Body of pancreas (tissue), 4 donors: ENCODE results near the gene HPDL.

Experiments used
- POLR2A ChIP-seq, 3 donors: fragments of 450-650 bp; IDR thresholded peaks; one replicate each; pipeline ENCODE4 v1.6.1; 2016; ENCODE audit warnings: antibody characterized with exemption in 3 of 3, mild to moderate bottlenecking in 2 of 3
- TF ChIP-seq, protein P1 (sequence below), 7 experiments: fragments of 450-650 bp in 4 of 7; fragments of 200-600 bp in 3 of 7; sonication (generic) in 3 of 7; IDR thresholded peaks; one replicate each; pipeline ENCODE4 v1.5.1; 2016 to 2019; ENCODE audit warnings: antibody characterized with exemption in 7 of 7

DNA sequence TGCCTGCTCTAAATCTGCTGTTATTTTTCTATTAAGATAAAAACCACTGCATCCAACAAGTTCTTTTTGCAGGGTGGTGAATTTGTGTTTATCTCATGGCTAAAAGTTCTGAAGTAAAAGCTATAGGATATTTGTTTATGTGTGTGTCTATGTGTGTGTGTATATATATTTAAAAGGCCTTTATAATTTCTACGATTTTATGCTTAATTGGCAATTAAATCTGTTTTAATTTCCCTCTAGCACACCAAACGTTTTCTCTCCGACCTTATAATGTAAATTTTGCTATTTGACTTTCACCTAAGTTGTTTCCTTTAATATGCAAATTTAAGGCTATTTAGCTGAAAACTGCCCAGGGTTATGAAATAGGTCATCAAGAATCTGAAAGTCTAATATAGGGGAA, 19.8 kb upstream of the HPDL start:
- TF ChIP-seq, protein P1, sequence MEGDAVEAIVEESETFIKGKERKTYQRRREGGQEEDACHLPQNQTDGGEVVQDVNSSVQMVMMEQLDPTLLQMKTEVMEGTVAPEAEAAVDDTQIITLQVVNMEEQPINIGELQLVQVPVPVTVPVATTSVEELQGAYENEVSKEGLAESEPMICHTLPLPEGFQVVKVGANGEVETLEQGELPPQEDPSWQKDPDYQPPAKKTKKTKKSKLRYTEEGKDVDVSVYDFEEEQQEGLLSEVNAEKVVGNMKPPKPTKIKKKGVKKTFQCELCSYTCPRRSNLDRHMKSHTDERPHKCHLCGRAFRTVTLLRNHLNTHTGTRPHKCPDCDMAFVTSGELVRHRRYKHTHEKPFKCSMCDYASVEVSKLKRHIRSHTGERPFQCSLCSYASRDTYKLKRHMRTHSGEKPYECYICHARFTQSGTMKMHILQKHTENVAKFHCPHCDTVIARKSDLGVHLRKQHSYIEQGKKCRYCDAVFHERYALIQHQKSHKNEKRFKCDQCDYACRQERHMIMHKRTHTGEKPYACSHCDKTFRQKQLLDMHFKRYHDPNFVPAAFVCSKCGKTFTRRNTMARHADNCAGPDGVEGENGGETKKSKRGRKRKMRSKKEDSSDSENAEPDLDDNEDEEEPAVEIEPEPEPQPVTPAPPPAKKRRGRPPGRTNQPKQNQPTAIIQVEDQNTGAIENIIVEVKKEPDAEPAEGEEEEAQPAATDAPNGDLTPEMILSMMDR (IDR thresholded peaks at IDR 0.05) = no peak
- no peak for TF ChIP-seq POLR2A (IDR thresholded peaks at IDR 0.05)
